HUDEP-2 (cell line): ENCODE results near the gene ABCC6.
A peak's percentile ranks its signal among the peaks of the same experiment; 100 is the strongest.
"Not testable (repeated sequence)": the region's sequence is repeated elsewhere in the genome, so short reads cannot be mapped to it uniquely, and the experiment has no call there.

ENCODE experiments used
- DNase-seq, 76 experiments: peaks; one replicate each; lab custom pipeline; 2025; ENCODE audit not compliant: unreplicated experiment in 76 of 76; lab: John Stamatoyannopoulos, UW

Gene ABCC6

DNA sequence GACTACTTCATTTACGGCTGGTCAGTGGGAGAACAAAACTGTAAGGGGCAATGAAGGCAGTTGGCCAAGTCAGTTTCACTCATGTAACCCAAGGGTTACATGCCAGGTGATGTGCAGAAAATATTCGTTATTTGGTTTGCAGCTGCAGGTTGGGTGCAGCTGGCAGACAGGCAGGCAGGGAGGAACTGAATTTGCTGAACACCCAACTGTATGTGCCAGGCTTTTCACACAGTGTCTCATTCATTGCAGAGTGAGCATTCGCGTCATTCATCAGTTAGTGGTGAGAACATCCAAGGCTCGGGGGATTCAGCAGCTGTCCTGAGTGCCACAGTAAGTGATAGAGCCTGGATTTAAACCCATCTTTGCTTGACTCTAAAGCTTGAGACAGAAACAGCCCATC lies 59.7 kb downstream of the ABCC6 start:
- no peak for DNase-seq

DNA sequence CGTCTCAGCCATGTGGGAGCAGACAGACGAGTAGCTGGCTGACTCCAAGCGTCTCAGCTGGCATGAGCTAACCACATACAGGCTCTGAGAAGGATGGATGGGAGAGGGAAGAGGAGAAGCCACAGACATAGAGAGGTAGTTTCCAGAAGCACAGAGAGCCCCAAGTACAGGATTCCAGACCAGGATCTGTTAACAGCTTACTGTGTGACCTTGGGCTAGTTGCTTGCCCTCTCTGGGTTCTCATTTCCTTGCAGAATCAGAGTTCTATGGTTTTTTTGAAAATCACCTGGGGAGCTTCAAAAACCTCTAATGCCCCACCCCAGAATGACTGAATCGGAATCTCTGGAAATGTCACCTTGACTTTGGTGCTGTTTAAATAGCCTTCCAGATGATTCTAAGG lies 60.2 kb downstream of the ABCC6 start:
- DNase-seq: no peak

DNA sequence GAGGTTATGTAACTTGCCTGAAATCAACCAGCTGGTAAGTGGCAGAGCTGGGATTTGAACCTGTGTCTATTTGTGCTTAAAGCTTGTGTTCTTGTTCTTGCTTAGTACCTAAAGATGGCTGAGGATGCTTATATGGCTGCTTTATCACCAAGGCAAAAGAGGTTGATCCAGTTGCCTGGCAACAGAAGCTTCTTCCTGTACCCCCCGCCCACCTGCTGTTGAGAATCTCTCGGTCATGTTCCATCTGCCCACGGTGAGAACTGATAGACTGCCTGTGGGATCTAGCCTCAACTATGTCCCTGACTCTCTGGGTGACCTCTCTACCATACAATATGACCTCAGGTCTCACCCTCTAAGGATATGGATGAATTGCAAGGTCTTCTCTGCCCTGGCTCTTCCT lies 60.7 kb downstream of the ABCC6 start:
- DNase-seq: no peak

DNA sequence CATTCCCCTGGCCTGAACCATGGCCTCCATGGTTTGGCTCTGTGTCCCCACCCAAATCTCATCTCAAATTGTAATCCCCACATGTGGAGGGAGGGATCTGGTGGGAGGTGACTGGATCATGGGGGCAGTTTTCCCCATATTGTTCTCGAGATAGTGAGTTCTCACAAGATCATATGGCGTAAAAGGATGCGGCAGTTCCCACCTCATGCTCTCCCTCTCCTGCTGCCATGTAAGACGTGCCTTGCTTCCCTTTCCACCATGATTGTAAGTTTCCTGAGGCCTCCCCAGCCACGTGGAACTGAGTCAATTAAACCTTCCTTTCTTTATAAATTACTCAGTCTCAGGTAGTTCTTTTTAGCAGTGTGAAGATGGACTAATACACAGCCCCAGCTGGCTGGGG lies 61.5 kb downstream of the ABCC6 start:
- not testable (repeated sequence) for DNase-seq

DNA sequence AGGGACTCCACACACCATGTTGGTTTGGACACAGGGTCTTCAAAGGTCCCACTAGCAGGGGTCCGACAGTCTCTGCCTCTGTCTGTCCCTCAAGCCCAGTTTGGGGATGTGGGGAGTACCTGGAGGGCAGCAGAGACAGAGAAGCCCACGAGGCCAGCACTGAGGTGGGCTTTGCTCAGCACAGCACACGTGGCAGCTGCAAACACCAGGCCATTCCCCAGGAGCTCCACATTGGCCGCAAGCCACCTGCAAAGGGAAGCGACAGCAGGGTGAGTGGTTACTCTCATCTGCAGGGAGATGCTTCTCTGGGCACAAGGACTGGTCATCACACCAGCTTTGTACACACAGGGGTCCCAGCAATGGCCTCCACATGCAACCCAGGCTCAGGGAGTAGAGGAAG lies 62.0 kb downstream of the ABCC6 start:
- no peak for DNase-seq

DNA sequence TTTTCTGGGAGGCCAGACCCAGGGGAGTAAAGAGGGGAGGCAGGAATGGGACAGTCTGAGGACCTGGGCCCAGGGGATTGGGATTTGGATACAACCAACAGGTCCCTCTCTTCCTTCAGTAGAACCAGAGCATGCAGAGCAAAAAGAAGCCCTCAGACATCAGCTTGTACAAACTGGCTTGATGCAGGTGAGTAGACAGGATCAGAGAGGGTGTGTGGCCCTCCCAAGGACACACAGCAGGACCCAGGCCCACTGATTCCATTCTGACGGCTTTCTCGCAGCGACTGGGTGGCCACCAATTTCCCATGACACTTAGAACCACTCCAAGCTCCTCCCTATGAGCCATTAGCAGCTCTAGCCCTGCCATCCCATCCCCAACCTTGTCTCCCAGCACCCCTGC lies 63.6 kb downstream of the ABCC6 start:
- DNase-seq: no peak

DNA sequence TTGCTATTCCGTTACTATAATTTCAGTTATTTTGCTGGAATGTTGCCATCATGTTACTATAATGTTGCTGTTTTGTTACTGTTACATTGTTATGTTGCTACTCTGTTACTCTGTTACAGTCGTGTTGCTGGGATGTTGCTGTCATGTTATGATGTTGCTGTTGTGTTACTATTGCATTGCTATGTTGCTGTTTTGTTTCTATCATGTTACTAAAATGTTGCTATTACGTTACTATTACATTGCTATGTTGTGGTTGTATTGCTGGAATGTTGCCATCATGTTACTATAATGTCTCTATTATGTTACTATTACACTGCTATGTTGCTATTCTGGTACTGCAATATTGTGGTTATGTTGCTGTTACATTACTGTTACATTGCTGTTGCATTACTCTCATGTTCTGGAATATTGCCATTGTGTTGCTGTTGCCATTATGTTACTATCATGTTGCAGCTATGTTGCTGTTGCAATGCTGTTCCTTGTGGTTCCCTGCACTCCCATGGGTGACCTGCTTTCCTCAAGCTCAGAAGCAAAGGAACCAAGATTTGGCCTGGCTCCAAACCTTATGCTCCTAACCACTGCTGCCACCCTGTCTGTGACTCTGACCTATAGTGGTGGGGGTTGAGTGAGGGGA lies 64.4 kb downstream of the ABCC6 start:
- no peak for DNase-seq

DNA sequence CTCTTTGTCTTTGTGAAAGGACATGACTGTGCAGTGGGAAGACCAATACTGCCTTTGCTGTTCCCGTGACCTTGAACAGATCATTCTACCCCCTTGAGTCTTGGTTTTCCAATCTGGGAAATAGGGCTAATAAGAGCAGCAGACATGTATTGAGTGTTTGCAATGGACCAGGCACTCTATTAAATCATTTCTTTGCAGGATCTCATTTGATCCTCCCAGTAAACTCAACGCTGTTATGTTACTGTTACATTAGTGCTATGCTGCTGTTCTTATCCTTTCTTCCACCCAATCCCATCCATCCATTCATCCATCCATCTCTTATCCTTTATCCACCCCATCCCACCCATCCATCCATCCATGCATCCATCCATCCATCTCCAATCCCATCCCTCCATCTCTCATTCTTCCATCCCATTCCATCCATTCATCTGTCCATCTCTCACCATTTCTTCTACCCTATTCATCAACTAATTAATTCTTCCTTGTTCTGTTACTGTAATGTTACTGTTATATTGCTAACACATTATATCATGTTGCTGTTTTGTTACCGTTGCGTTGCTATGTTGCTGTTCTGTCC lies 65.1 kb downstream of the ABCC6 start:
- DNase-seq: no peak

DNA sequence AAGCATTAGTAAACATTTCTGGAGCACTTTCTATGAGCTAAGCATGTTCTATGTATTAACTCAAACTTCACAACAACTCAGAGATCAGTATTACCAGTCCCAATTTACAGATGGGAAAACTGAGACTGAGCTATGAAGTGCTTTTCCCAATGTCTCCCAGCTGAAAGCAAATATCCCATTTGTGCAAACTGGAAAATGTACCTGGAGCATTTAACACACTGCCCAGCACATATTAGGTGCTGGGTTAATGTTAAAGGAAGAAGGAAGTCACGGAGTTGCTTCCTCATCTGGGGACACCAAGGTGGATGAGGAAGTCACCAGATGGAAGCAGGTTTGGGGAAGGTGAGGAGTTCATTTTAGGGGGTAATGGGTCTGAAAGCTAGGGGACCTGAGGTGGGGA lies 66.1 kb downstream of the ABCC6 start:
- no peak for DNase-seq

DNA sequence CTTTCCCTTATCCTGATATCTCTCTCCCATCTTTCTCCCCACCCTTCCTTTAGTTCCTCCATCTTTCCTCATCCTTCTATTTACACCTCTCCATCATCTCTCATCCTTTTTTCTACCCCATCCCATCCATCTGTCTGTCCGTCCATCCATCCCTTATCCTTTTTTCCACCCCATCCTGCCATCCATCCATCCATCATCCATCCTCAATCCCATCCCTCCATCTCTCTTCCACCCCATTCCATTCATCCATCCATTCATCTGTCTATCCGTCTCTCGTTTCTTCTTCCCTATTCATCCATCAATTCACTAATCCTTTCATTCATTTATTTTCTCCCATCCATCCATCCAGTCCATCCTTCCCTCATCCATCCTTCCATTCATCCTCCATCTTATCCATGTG lies 68.1 kb downstream of the ABCC6 start:
- DNase-seq: no peak

DNA sequence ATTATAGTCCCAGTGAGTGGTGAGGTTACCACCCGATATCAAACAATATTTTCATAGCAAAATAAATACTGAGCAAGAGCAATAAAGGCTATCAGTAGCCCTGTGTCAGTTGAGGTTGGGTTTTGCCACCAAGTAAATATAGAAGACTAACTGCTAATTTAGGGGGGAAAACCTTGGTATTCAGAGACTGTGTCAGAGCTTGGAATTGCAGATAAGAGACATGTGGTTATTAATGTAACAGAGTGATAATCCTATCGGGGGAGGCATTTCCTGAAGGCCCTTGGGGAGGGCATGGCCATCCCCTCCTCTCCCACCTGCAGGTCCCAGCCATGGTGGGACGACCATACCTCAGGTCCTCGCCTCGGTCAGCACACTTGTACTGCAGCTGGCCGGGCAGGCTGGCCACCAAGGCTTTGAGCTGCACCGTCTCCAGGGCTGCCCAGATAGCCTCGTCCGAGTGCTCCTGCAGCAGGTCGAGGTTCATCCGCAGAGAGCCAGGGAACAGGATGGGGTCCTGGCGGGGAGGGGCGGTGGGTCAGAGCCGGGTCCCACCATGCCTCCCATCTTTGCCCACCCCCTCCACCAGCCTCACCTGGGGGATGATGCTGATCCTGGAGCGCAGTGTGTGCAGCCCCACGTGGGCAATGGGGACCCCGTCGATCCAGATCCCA lies 68.9 kb downstream of the ABCC6 start:
- peak in 3 of 76 experiments; percentile 13 to 61 (median 52) for DNase-seq

DNA sequence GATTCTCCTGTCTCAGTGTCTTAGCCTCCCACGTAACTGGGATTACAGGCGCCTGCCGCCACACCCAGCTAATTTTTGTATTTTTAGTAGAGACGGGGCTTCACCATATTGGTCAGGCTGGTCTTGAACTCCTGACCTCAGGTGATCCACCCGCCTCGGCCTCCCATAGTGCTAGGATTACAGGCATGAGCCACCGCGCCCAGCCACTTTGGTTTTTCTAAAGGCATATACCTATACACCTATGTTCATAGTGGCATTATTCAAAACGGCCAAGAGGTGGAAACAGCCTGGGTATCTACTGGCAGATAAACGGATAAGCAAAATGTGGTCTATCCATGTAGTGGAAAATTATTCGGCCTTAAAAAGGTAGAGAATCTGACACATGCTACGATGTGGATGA lies 70.3 kb downstream of the ABCC6 start:
- not testable (repeated sequence) for DNase-seq

DNA sequence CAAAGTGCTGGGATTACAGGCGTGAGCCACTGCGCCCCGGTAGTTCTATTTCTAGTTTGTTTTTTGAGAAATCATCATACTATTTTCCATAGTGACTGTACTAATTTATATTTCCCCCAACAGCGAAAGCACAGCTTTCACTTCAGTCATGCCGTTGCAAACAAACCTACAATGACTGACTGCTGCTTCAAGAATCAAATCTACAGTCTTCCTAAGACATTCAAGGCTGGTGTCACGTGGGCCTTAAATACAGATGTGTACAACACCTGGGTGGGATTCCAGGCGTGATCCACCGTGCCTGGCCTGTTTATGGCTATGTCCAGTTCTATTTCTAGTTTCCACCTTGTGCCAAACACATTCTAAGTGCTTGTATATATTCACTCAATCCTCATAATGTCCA lies 72.0 kb downstream of the ABCC6 start:
- DNase-seq: no peak

DNA sequence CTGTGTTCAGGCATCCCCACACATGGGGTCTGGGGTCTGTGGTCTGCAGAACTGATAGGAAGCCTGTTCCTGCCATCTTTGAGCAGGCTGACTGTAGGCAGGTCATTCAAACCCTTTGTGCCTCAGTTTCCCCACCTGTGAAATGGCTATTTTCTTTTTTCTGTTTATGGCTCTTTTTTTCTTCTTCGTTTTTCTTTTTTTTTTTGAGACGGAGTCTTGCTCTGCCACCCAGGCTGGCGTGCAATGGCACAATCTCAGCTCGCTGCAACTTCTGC lies 72.5 kb downstream of the ABCC6 start:
- no peak for DNase-seq

DNA sequence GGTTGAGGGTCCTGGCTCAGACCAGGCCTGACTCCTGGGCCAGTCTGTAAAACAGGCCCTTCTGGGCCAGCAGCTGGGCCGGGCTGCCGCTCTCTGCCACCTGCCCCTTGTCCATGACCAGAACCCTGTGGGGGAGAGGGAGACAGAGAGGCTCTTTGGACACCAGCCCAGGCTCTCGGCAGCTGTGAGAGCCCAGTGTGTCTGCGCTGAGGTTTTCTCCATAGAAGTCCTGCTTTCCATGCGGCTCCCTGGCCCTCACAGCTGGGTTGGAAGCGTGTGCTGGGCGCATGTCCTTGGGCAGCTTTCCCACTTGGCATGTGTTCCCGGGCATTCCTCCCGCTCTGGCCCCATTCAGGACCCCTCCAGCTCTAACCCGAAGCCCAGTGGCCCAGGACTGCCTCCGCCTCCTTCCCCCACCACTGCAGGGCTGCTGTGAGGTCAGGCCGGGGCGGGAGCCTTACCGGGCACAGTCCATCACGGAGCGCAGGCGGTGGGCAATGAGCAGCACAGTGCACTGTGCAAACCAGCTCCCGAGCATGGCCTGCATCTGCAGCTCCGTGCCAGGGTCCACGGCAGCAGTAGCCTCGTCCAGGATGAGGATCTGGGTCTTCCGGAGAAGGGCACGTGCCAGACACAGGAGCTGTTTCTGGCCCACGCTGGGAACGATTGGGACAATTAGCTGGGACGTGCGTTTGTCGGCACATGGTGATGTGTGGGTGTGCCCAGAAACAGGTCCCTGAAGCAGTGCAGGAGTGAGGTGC lies 73.0 kb downstream of the ABCC6 start:
- no peak for DNase-seq

DNA sequence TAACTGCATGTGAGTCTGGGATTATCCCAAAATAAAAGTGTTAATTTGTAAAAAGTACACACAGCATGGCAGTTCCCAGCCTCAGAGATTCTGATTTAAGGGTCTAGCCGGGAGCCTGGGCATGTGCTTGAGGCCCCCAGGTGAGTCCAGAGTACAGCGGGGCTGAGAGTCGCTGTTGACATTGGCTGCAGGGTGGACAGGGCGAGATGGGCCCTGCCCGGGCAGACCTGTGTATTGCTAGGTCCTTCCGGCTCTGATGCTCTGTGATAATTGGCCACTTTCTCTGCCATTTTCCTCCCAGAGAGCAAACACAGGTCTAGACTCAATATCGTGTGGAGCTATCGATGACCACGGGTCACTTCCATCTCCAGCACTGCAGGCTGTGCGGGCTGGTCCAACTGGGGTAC lies 73.6 kb downstream of the ABCC6 start:
- DNase-seq: no peak

DNA sequence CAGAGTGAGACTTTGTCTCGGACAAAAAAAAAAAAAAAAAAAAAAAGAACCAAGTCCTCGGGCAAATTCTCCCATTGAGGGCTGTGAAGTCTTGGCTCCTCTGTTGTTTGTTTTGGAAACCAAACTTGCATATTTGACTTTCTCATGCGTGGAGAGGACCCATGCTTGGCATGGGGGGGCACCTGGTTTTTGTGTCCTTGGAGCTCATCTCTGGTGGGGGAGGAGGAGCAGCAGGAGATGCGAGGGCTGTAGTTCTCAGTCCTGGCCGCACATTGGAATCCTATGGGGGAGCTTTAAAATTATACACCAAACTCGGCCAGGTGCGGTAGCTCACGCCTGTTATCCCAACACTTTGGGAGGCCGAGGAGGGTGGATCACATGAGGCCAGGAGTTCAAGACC lies 74.5 kb downstream of the ABCC6 start:
- DNase-seq: no peak

DNA sequence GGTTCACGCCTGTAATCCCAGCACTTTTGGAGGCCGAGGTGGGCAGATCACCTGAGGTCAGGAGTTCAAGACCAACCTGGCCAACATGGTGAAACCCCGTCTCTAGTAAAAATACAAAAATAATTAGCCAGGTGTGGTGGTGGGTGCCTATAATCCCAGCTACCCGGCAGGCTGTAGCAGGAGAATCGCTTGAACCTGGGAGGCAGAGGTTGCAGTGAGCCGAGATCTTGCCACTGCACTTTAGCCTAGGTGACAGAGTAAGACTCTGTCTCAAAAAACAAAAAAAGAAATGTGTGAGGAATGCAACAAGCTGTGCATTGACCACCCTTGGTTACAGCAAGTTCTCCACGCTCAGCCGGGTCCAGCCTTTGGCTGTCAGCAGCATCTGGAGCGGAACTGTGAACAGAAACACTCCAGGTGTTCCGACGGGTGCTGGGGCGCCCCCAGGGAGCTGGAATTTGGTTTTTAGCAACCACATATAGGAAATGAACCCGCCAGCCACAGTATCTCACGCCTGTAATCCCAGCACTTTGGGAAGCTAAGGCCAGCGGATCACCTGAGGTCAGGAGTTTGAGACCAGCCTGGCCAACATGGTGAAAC lies 75.2 kb downstream of the ABCC6 start:
- not testable (repeated sequence) for DNase-seq

DNA sequence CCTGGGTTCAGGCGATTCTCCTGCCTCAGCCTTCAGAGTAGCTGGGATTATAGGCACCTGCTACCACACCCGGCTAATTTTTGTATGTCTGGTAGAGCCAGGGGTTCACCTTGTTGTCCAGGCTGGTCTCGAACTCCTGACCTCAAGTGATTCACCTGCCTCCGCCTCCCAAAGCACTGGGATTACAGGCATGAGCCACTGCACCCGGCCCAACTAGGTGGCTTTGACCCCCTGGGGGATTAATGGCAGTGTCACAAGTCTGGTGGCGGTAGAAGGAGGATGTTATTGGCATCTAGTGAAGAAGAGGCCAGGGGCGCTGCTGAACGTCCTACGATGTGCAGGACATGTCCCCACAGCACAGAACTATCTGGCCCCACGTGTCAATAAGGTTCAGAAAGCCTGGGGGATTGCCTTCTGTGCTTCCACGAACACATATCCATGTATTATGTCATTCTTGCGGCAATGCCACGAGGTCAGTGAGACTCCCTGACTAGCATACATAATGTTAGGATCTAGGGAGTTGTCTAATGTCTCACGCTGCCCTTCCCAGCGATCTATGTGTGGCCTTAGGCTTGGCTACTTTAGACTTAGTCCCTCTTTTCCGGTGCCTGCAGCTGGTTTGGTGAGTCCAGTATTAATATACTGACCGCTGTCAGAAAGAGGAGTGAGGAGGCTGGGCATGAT lies 75.8 kb downstream of the ABCC6 start:
- DNase-seq: no peak

DNA sequence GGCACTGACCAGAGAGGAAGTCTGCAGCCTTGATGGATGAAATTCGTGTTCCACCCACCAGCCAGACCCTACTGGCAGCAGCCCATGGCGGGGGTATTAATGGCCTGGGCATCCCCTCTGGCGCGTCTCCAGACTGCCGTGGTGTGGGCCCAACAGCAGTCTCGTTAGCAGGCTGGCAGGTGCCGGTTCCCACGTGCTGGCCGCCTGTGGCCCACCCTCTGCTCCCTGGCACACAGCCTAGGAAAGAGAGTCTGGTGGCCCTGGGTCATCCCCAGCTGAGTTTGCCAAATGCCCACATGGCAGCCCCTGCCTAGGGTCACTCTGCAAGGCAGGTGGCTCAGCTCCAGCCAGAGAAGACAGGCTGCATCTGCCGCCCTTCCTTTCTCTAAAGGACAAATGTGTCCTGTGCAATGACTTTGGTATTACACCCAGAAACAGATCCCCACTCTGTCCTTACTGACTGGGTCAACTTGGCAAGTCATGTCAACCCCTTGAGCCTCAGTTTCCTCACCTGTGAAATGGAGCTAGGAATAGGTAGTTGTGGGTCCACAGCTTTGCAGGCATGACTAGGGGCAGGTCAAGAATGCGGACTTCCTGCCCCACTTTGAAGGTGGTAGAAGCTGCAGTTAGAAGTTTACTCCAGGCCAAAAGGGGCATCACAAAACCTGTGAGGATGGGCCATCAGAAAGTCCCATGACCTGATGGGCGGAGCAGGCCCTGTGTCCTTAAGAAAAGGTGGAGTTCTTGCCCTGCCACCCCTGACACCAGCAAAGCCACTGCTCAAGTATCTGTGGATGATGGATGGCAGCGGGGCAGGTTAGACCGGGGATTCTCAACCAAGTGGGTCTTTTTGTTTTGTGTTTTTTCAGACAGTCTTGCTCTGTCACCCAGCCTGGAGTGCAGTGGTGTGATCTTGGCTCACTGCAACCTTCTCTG lies 76.6 kb downstream of the ABCC6 start:
- DNase-seq: no peak
